ENCODE measurements around the gene ZNF205. TPM values are rescaled to one million over a fixed set of nuclear protein-coding genes. Genes with fewer than 3 reads are reported as not detected.
A peak's percentile ranks its signal among the peaks of the same experiment; 100 is the strongest.

Gene ZNF205
- total and polyA plus RNA-seq, 2 of the 13 experiments (the other 11 are each of a cell fraction or from before 2014, with no cell fraction given) = 5.8 to 10.2 TPM

- TF ChIP-seq, protein P1, sequence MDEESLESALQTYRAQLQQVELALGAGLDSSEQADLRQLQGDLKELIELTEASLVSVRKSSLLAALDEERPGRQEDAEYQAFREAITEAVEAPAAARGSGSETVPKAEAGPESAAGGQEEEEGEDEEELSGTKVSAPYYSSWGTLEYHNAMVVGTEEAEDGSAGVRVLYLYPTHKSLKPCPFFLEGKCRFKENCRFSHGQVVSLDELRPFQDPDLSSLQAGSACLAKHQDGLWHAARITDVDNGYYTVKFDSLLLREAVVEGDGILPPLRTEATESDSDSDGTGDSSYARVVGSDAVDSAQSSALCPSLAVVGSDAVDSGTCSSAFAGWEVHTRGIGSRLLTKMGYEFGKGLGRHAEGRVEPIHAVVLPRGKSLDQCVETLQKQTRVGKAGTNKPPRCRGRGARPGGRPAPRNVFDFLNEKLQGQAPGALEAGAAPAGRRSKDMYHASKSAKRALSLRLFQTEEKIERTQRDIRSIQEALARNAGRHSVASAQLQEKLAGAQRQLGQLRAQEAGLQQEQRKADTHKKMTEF (CRISPR knock-in tag; IDR thresholded peaks at IDR 0.05) = peak; percentile 71; the same call in 1 of the 2 replicates
- TF ChIP-seq HMG20A (CRISPR knock-in tag; IDR thresholded peaks at IDR 0.05; ENCODE audit: borderline replicate concordance) (no peak), ZBTB46 (CRISPR knock-in tag; IDR thresholded peaks at IDR 0.05; ENCODE audit: borderline replicate concordance) (no peak), IKZF1 (IDR thresholded peaks at IDR 0.05) (no peak), NR0B2 (CRISPR knock-in tag; IDR thresholded peaks at IDR 0.05) (no peak), ZNF768 (CRISPR knock-in tag; IDR thresholded peaks at IDR 0.05) (0 out of 2 replicates have a peak, but pooled peaks have one; percentile 49), SOX5 (CRISPR knock-in tag; IDR thresholded peaks at IDR 0.05; ENCODE audit: borderline replicate concordance) (no peak), NCOA2 (CRISPR knock-in tag; IDR thresholded peaks at IDR 0.05) (peak; percentile 11; the same call in 1 of the 2 replicates), ZNF225 (CRISPR knock-in tag; IDR thresholded peaks at IDR 0.05) (no peak), MIER2 (CRISPR knock-in tag; IDR thresholded peaks at IDR 0.05) (no peak; the same call in 1 of the 2 replicates), MLXIP (CRISPR knock-in tag; IDR thresholded peaks at IDR 0.05; ENCODE audit: borderline replicate concordance) (no peak), IKZF4 (CRISPR knock-in tag; IDR thresholded peaks at IDR 0.05; ENCODE audit: borderline replicate concordance, low read depth, not compliant biosample characterization) (no peak), RBM22 (optimal IDR thresholded peaks at IDR 0.05; ENCODE audit: low read length) (no peak), SAP130 (CRISPR knock-in tag; IDR thresholded peaks at IDR 0.05; ENCODE audit: low read depth) (peak; percentile 62), NR3C1 (CRISPR knock-in tag; IDR thresholded peaks at IDR 0.05) (no peak)
- TF ChIP-seq, protein P2, sequence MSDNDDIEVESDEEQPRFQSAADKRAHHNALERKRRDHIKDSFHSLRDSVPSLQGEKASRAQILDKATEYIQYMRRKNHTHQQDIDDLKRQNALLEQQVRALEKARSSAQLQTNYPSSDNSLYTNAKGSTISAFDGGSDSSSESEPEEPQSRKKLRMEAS (IDR thresholded peaks at IDR 0.05) = peak; percentile 21; the same call in 1 of the 2 replicates
- TF ChIP-seq, protein P3, sequence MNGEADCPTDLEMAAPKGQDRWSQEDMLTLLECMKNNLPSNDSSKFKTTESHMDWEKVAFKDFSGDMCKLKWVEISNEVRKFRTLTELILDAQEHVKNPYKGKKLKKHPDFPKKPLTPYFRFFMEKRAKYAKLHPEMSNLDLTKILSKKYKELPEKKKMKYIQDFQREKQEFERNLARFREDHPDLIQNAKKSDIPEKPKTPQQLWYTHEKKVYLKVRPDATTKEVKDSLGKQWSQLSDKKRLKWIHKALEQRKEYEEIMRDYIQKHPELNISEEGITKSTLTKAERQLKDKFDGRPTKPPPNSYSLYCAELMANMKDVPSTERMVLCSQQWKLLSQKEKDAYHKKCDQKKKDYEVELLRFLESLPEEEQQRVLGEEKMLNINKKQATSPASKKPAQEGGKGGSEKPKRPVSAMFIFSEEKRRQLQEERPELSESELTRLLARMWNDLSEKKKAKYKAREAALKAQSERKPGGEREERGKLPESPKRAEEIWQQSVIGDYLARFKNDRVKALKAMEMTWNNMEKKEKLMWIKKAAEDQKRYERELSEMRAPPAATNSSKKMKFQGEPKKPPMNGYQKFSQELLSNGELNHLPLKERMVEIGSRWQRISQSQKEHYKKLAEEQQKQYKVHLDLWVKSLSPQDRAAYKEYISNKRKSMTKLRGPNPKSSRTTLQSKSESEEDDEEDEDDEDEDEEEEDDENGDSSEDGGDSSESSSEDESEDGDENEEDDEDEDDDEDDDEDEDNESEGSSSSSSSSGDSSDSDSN (CRISPR knock-in tag; IDR thresholded peaks at IDR 0.05) = peak; percentile 87
These were observed 46.3 kb downstream of the ZNF205 start (continued) for GRCh38 chr16:3158510-3159314.

Measured in HepG2 (cell line).